Epithelial cell of esophagus (primary cell): ENCODE measurements around the gene RAP1B.

Experiments
- DNase-seq: peaks from one replicate; pipeline ENCODE4 v3.0.0; 2010; ENCODE audit warnings: low read depth
- H3K4me3 ChIP-seq: 2 replicates; pipeline ENCODE4 v1.5.1; 2011; ENCODE audit warnings: mild to moderate bottlenecking, low read length, control low read depth
- CTCF ChIP-seq: IDR thresholded peaks from 2 replicates; pipeline ENCODE4 v1.5.1; 2011; ENCODE audit warnings: low read depth, mild to moderate bottlenecking, low read length, control low read depth, inconsistent platforms; ENCODE audit not compliant: insufficient read depth; ENCODE audit errors: missing control alignments

The RAP1B gene

DNA sequence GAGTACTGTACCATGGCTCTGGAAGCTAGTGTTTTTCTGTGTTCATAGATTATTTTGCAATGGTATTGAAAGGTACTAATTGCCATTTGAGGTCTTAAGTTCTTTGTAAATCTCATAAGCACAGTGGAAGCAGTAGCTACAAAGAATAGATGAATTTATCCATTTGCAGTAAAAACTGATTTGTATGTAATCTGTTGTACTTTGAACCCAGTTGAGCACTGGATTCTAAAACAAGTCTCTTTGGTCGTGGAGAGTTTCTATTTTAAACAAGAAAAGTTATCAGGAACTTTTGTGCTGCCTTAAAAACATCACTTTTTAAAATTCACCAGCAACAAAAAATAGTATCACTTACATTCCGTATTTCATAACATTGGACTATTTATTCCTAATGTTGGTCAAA lies 4.1 kb downstream of the RAP1B start:
- no peak for DNase-seq
- no peak for TF ChIP-seq CTCF
- no peak overlapping the region for H3K4me3 ChIP-seq

DNA sequence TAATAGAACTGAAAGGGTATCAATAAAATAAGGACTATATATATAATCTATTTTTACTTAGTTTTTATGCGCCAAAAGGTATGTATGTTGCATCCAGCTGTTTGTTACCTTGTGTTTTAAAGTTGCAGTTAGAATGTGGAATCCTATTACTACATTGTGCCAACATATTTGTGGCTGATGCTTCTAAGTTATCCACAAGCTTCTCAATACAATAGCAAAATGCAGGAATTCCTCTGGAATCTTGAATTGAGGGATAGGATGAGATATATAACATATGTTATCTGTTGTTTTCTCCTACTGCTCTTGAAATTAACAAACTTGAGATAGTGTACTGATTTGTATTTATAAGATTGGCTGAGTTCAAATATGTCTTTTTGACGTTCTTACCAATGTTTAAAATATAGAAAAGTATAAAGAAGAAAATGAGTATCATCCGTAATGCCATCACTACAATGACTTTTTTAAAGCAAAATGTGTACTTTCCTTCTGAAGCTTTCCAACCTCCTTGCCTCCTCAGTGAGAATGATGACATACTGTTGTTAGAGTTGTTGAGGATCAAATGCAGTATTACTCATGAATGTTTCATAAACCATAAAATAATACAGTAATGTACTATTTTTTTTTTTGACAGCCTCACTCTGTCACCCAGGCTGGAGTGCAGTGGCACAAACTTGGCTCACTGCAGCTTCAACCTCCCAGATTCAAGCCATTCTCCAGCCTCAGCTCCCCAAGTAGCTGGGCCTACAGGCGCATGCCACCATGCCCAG lies 6.6 kb downstream of the RAP1B start:
- no peak for TF ChIP-seq CTCF
- peak; percentile 63 for DNase-seq
- H3K4me3 ChIP-seq: no peak overlapping the region

DNA sequence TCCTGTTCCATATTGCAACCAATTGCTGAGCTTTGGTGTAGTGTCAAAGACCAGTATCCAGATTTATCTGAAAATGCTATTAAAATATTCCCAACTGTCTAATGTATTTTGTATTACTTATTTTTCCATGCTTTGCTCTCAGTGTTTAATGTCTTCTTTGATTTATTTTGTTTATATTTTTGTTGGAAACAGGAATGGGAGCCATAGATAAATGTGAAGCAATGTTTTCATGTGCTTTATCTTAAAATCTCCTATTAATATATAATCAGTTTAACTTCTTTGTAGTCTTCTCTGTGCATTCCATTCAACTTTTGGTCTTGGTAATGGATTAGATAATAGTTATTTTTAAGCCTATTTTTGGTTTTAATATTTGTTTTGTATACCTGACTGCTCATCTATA lies 8.8 kb downstream of the RAP1B start:
- DNase-seq: no peak
- no peak for TF ChIP-seq CTCF
- H3K4me3 ChIP-seq: no peak overlapping the region

- no peak for DNase-seq
- H3K4me3 ChIP-seq: no peak overlapping the region
- TF ChIP-seq CTCF: no peak
Observed at GRCh38 chr12:68620519-68621471, 10.1 kb downstream of the RAP1B start.

GRCh38 chr12:68621472-68622081 lies 10.9 kb downstream of the RAP1B start:
- TF ChIP-seq CTCF: no peak
- no peak overlapping the region for H3K4me3 ChIP-seq
- no peak for DNase-seq

GRCh38 chr12:68622250-68622649 lies 11.6 kb downstream of the RAP1B start:
- no peak overlapping the region for H3K4me3 ChIP-seq
- DNase-seq: peak; percentile 39
- no peak for TF ChIP-seq CTCF
